HCT116 (cell line): ENCODE results near the gene FKBP9.

Experiments used
- ATF3 ChIP-seq: IDR thresholded peaks from 2 replicates; pipeline ENCODE4 v1.6.1; 2012
- CTCF ChIP-seq, 3 experiments: fragments of 200-600 bp in 1 of 3; sonication (generic) in 1 of 3; IDR thresholded peaks in 2 of 3; conservative IDR thresholded peaks in 1 of 3; 2 replicates each; pipeline ENCODE4 v1.5.1; 2012 to 2017; ENCODE audit warnings: low read depth in 2 of 3, low read length in 2 of 3, antibody characterized with exemption in 1 of 3, borderline replicate concordance in 1 of 3, control low read depth in 1 of 3, mild to moderate bottlenecking in 1 of 3, mixed read lengths in 1 of 3, mixed run types in 1 of 3, moderate library complexity in 1 of 3; ENCODE audit not compliant: insufficient read depth in 1 of 3
- EGR1 ChIP-seq: IDR thresholded peaks from 2 replicates; pipeline ENCODE4 v1.6.1; 2012; ENCODE audit warnings: low read depth
- EZH2 ChIP-seq: fragments of 200-600 bp; sonication (generic); IDR thresholded peaks from 2 replicates; pipeline ENCODE4 v1.6.1; 2017; ENCODE audit warnings: antibody characterized with exemption, mixed run types
- EZH2phosphoT487 ChIP-seq: fragments of 200-600 bp; IDR thresholded peaks from 2 replicates; pipeline ENCODE4 v1.6.1; 2018; ENCODE audit warnings: antibody characterized with exemption, borderline replicate concordance
- POLR2A ChIP-seq: IDR thresholded peaks from 2 replicates; pipeline ENCODE4 v1.7.0; 2011; ENCODE audit warnings: borderline replicate concordance; ENCODE audit not compliant: insufficient read depth, insufficient read length; ENCODE audit errors: extremely low read depth
- RAD21 ChIP-seq: IDR thresholded peaks from 2 replicates; pipeline ENCODE4 v1.6.1; 2012; ENCODE audit warnings: low read depth, mild to moderate bottlenecking
- REST ChIP-seq: IDR thresholded peaks from 2 replicates; pipeline ENCODE4 v1.6.1; 2012; ENCODE audit warnings: low read depth
- SP1 ChIP-seq: IDR thresholded peaks from 2 replicates; pipeline ENCODE4 v1.6.1; 2012; ENCODE audit warnings: low read depth
- YY1 ChIP-seq: IDR thresholded peaks from 2 replicates; pipeline ENCODE4 v1.6.1; 2011; ENCODE audit warnings: low read length, low read depth, moderate library complexity, mild to moderate bottlenecking; ENCODE audit not compliant: insufficient replicate concordance; ENCODE audit errors: extremely low read depth
- ZFX ChIP-seq: fragments of 450-650 bp; IDR thresholded peaks from 2 replicates; pipeline ENCODE4 v1.6.1; 2017
- ZNF274 ChIP-seq: fragments of 200-500 bp; sonication (Bioruptor generic); IDR thresholded peaks from 2 replicates; pipeline ENCODE4 v1.6.1; 2014; ENCODE audit warnings: mild to moderate bottlenecking, low read depth, low read length, inconsistent platforms

GRCh38 chr7:33044401-33044718 is 87.1 kb downstream of the FKBP9 start:
- TF ChIP-seq ATF3 (no peak), POLR2A (no peak), YY1 (no peak), EZH2phosphoT487 (no peak), CTCF (IDR thresholded peaks at IDR 0.05 in 2 of 3, conservative IDR thresholded peaks at IDR 0.05 in 1 of 3; ENCODE audit: borderline replicate concordance in 1 of 3, insufficient read depth in 1 of 3, low read depth in 2 of 3, low read length in 2 of 3) (no peak), EZH2 (no peak), RAD21 (no peak), EGR1 (no peak), ZFX (no peak), ZNF274 (no peak), REST (no peak), SP1 (no peak)
